ENCODE measurements around the gene MACROD2.

The MACROD2 gene

GRCh38 chr20:14303651-14304050, 308.3 kb downstream of the MACROD2 start:
- no peak overlapping the region for H3K4me3 ChIP-seq (ENCODE audit: low read length)
- TF ChIP-seq, protein P1, sequence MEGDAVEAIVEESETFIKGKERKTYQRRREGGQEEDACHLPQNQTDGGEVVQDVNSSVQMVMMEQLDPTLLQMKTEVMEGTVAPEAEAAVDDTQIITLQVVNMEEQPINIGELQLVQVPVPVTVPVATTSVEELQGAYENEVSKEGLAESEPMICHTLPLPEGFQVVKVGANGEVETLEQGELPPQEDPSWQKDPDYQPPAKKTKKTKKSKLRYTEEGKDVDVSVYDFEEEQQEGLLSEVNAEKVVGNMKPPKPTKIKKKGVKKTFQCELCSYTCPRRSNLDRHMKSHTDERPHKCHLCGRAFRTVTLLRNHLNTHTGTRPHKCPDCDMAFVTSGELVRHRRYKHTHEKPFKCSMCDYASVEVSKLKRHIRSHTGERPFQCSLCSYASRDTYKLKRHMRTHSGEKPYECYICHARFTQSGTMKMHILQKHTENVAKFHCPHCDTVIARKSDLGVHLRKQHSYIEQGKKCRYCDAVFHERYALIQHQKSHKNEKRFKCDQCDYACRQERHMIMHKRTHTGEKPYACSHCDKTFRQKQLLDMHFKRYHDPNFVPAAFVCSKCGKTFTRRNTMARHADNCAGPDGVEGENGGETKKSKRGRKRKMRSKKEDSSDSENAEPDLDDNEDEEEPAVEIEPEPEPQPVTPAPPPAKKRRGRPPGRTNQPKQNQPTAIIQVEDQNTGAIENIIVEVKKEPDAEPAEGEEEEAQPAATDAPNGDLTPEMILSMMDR (conservative IDR thresholded peaks at IDR 0.05; ENCODE audit: low read depth, low read length) = no peak
- DNase-seq (ENCODE audit: low read depth) = no peak

DNA sequence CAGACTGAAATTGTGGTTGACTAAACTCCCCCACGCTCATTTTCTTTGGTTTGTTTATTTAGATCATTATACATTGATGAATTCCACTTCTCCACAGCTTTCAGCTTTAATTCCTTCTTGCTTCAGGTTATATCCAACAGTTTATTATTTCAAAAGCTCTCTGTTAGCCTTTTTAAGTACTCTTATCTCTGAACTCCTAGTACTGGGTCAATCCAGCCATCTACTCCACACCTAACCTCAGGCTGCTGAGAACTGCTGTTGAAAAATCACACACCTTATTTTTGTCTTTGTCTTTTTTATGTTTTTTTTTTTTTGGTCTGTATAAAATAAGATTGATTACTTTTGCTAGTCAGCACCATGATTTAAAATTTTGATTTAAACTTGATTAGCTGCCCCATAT, 309.2 kb downstream of the MACROD2 start:
- TF ChIP-seq, protein P1 (conservative IDR thresholded peaks at IDR 0.05; ENCODE audit: low read depth, low read length) = no peak

GRCh38 chr20:14307956-14308355, 312.6 kb downstream of the MACROD2 start:
- DNase-seq (ENCODE audit: low read depth) = no peak
- TF ChIP-seq, protein P1 (conservative IDR thresholded peaks at IDR 0.05; ENCODE audit: low read depth, low read length) = no peak
- H3K4me3 ChIP-seq (ENCODE audit: low read length) = no peak overlapping the region

More for the DNA sequence above, 309.2 kb downstream of the MACROD2 start:
- DNase-seq (ENCODE audit: low read depth) = no peak
- no peak overlapping the region for H3K4me3 ChIP-seq (ENCODE audit: low read length)

DNA sequence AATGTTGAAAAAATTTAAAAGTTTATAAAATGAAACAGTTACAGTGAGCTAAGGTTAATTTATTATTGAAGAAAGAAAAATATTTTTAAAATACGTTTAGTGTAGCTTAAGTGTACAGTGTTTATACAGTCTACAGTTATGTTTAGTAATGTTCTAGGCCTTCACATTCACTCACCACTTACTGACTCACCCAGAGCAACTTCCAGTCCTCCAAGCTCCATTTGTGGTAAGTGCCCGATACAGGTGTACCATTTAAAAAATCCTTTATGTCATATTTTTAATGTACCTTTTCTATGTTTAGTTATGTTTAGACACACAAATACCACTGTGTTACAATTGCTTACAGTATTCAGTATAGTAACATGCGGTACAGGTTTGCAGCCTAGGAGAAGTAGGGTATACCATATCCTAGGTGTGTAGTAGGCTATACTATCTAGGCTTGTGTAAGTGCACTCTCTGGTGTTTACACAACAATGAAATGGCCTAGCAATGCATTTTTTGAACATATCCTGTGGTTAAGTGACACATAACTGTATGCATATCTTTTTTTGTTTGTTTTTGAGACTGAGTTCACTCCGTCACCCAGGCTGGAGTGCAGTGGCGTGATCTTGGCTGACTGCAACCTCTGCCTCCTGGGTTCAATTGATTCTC, 315.8 kb downstream of the MACROD2 start:
- DNase-seq (ENCODE audit: low read depth) = no peak
- no peak overlapping the region for H3K4me3 ChIP-seq (ENCODE audit: low read length)
- TF ChIP-seq, protein P1 (conservative IDR thresholded peaks at IDR 0.05; ENCODE audit: low read depth, low read length) = no peak

- TF ChIP-seq, protein P1 (conservative IDR thresholded peaks at IDR 0.05; ENCODE audit: low read depth, low read length) = no peak
- H3K4me3 ChIP-seq (ENCODE audit: low read length) = no peak overlapping the region
- no peak for DNase-seq (ENCODE audit: low read depth)
Measured at GRCh38 chr20:14312001-14312400, 316.7 kb downstream of the MACROD2 start.

DNA sequence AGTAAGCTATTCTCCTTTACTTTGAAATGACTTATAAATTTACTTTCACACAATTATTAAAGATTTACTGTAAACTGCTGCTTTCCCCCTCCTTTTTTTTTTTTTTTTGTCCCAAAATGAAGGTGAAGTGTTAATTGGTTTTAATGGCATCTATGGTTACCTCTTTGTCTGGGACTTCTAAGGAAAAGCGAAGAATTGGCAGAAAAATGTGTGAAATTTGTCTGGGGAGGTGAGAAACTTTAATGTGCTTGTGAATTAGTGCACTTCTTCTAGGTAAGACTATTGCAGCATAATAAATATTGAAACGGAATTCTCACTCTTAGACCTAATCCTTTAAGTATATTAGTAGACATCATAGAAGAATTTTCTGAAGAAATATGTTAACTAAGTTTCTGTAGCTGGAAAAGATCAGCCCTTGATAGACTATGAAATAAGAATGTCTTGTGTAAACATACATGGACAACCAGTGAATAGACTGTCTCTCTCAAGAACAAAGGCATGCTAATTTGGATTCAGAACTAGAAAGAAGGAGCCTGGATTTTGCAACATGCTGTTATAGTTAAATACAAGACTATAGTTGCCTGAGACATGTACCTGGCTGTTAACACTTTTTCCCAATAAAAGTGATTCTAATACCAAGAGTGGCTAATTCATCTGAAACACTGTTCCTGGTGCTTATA, 318.2 kb downstream of the MACROD2 start:
- no peak for DNase-seq (ENCODE audit: low read depth)
- no peak overlapping the region for H3K4me3 ChIP-seq (ENCODE audit: low read length)
- TF ChIP-seq, protein P1 (conservative IDR thresholded peaks at IDR 0.05; ENCODE audit: low read depth, low read length) = no peak

GRCh38 chr20:14319704-14320103, 324.4 kb downstream of the MACROD2 start:
- DNase-seq (ENCODE audit: low read depth) = no peak
- H3K4me3 ChIP-seq (ENCODE audit: low read length) = no peak overlapping the region
- TF ChIP-seq, protein P1 (conservative IDR thresholded peaks at IDR 0.05; ENCODE audit: low read depth, low read length) = no peak

All from retinal pigment epithelial cell (primary cell).